ENCODE measurements around the gene CD6.

Gene CD6

GRCh38 chr11:61024938-61025820, 53.7 kb downstream of the CD6 start:
- FAIRE-seq: no peak

GRCh38 chr11:61025821-61026120, 54.3 kb downstream of the CD6 start:
- DNase-seq (ENCODE audit: insufficient read length, low spot score) (no peak), FAIRE-seq (no peak)

More at GRCh38 chr11:61024938-61025820, 53.7 kb downstream of the CD6 start:
- no peak for DNase-seq (ENCODE audit: insufficient read length, low spot score)

- DNase-seq (ENCODE audit: insufficient read length, low spot score) (no peak), FAIRE-seq (peak; percentile 4)
These were observed 54.9 kb downstream of the CD6 start for GRCh38 chr11:61026121-61027031.

- no peak for FAIRE-seq
- DNase-seq (ENCODE audit: insufficient read length, low spot score): no peak
These were observed 55.8 kb downstream of the CD6 start for GRCh38 chr11:61027141-61027840.

DNA sequence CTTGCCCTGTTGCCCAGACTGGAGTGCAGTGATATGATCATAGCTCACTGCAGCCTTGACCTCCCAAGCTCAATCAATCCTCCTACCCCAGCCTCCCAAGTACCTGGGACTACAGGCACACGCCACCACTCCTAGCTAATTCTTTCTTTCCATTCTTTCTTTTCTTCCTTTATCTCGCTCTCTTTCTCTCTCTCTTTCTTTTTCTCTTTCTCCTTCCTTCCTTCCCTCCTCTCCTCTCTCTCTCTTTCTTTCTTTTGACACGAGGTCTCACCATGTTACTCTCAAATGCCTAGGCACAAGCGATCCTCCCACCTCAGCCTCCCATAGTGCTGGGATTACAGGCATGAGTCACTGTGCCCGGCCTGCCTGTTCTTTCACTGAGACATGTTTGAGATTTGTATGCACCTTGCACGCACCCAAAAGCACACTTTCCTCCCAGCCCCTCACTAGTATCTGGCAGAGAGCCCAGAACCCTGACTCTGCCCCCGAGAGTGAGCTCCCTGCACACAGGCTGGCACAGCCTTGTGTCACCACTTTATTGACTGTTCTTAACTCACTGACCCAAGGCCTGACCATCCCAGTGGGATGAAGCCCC, 56.8 kb downstream of the CD6 start:
- DNase-seq (ENCODE audit: insufficient read length, low spot score): no peak
- no peak for FAIRE-seq

DNA sequence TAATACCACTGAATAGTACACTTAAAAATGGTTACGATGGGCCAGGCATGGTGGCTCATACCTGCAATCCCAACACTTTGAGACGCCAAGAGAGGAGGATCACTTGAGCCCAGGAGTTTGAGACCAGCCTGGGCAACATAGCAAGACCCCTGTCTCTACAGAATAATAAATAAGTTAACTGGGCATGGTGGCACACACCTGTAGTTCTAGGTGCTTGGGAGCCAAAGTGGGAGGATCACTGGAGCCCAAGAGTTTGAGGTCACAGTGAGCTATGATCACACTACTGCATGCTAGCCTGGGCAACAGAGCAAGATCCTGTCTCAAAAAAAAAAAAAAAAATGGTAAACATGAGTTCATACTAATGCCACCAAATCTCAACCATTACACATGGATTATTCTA, 61.3 kb downstream of the CD6 start:
- DNase-seq (ENCODE audit: insufficient read length, low spot score) (no peak), FAIRE-seq (no peak)

- DNase-seq (ENCODE audit: insufficient read length, low spot score) (no peak), FAIRE-seq (no peak)
These were observed 61.9 kb downstream of the CD6 start for GRCh38 chr11:61033417-61033816.

DNA sequence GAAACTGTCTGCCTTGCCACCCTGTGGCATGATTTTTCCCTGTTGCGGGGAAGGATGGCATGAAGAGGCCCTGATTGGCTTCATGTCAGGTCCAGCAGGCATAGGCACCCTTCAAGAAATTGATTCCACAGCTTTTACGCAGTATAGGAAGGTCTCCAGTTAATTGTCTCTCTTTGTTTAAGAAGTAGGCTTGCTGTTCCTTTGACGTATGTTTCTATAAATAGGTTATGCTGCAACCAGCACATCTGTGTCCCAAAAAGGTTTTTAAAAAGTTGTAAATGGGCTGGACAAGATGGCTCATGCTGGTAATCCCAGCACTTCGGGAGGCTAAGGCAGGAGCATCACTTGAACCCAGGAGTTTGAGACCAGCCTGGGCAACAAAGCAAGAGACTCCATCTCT, 62.6 kb downstream of the CD6 start:
- FAIRE-seq (no peak), DNase-seq (ENCODE audit: insufficient read length, low spot score) (no peak)

DNA sequence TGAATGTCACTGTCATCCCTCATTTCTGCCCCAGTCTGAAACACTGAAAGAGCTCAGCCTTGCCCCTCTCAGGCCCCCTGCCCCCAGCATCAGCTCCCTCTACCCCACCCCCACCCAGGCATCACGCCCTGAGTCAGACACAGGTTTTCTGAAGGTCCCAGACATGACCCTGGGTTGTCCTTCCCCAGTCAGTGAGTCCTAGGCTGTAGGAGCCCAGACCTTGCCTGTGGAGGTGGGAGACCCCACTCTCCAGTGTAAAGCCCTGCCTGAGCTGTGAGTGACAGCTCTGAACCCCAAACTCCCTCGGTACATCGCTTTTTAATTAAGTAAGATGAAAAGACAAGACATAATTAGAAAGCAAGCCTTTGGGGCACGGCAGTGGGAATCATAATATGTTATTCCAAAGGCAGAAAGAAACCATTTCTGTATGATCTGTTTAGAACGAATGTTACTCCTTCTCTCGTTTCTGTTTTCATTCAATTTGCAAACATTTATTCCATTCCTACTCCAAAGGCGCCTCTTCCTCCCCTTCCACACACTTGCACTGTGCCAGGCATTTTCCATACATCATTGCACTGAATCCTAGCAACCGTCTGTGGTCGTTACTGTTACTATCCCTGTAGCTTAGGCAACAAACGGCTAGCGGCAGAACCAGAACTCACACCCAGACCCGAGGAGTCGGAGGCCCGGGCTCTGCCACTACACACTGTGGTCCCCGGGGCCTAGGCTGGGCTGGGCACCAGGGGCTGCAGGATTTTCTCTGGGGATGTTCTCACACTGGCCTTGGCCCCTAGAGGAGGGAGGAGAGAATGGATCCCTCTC, 63.4 kb downstream of the CD6 start:
- DNase-seq (ENCODE audit: insufficient read length, low spot score): no peak

DNA sequence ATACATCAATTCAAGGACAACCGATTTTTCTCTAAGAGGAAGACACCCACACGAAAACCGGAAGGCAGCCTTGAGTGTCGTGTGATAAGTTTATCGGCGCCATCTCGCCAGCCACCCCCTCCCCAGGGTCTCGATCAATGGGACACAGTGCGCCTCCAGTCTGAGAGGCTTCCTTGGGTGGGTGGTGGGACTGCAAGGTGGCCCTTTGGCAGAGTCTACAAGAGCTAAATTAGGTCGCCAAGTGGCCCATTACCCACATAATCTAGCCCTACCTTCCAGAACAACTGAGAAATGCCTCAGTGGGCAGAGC, 64.0 kb downstream of the CD6 start:
- FAIRE-seq: no peak
- DNase-seq (ENCODE audit: insufficient read length, low spot score): no peak

More for the DNA sequence above, 63.4 kb downstream of the CD6 start:
- FAIRE-seq: no peak

DNA sequence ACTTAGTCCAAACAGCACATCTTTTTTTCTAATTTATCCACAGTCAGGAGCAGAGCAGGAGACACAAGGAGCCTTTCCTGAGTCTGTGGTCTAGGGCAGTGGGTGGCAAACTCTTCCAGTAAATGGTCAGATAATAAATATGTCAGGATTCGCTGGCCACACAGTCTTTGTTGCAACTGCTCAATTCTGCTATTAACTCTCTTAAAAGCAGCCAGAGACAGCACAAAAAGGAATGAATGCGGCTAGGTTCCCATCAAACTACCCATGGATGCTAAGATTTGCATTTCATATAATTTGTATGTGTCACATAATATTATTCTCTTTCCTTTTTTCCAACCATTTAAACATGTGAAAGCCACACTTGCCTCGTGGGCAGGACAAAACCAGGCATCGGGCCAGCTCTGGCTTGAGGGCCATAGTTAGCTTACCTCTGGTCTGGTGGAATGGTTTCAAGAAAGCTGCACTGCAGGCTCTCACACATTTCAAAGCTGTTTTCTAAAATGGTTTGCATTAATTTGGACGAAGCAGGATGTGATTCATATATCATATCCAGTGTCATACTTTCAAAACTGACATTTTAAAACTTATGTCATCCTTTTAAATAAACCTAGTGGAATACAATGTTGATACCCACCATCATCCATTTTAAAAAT, 66.1 kb downstream of the CD6 start:
- FAIRE-seq: no peak

DNA sequence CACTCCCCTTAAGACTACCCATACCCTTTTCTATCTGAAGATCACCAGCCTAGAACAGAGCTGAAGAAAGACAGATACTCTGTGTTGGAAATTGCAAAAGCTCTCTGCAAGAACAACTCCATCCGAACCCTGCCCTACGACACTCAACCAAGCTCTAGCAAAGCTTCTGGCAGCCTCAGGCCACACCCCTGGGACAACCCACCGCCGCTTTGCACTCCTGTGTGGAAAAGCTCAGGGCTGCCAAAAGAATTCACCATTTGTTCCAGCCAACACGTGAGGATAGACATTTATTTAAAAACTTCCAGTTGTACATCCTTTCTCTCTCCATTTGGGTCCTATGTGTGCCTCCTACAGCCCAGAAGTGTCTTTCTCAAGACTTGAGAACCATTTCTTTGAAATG, 68.4 kb downstream of the CD6 start:
- FAIRE-seq: no peak
- no peak for DNase-seq (ENCODE audit: insufficient read length, low spot score)

More for the DNA sequence above, 66.1 kb downstream of the CD6 start:
- DNase-seq (ENCODE audit: insufficient read length, low spot score): no peak

GRCh38 chr11:61041755-61042518, 70.5 kb downstream of the CD6 start:
- peak; percentile 77 for FAIRE-seq
- DNase-seq (ENCODE audit: insufficient read length, low spot score): peak; percentile 53

DNA sequence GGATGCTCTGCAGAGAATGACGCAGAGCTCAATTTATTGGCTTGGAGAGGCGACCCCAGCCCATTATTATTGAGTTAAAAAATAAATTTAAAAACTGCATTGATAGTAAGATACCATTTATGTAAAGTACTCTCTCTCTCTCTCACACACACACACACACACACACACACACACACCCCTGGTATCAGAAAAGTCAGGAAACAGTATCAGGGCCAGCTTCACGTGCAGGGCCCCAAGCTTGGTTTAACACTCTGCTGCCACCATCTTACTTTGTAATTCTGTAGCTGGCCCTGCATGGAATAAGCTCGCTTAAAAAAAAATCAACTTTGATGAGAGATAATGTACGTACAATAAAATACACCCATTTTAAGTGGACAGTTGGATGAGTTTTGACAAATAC, 71.1 kb downstream of the CD6 start:
- DNase-seq (ENCODE audit: insufficient read length, low spot score): no peak
- no peak for FAIRE-seq

DNA sequence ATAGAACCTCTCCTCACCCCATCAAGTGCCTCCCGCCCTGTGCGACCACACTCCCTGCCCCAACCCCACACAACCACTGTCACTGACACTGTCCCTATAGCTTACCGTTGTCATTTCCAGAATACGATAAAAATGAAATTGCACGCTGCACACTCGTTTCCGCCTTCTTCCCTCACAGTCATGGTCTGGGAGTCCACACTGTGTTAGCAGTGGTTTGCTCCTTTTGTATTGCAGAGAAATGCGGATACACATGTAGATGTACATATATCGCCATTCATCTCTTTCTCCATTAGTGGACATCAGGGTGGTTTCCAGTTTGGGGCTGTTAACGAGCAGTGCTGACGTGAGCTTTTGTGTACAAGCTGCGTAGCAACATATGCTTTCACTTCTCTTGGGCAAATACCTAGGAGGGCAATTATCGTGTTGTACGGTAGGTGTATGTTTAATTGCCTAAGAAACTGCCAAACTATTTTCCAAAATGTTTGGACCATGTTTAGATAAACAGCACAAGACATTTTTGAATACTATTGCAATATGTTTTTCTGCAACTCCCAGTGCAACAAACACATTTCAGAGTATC, 71.6 kb downstream of the CD6 start:
- FAIRE-seq: no peak
- DNase-seq (ENCODE audit: insufficient read length, low spot score): no peak

DNA sequence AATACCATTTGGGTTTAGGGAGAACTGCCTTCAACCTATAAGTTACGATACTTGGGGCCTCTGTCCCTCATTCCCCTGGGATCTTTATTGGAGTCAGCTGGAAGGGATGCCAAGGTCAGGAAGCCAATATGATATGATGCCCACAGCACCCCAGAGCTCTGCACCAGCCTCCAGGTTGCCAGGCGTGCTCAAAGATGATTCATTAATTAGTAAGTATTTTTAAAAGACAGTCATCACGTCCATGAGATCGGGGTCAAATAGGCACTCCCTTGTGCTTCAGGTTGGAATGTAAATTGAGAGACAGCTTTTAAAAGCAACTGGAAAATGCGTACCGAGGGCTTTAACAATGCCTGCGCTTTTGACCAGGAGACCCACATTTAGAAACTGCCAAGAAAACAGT, 73.8 kb downstream of the CD6 start:
- no peak for DNase-seq (ENCODE audit: insufficient read length, low spot score)
- no peak for FAIRE-seq

DNA sequence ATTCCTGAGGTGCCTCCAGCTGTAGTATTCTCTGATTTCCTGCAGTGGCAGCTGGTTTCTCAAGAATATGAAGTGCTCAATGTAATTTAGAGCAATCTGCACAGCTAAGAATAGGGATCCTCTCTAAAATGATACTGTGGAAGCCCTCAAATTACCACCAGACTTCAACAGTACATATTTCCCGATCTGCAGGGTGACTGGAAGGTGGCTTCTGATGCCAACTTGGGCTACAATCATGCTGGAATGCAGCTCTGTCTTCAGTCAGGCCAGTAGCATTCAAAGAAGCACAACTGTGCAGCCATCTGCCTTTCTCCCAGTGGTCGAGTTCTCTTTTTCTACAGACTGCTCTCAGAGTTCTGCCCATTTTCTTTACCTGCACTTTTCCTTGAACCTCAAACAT, 75.4 kb downstream of the CD6 start:
- FAIRE-seq (no peak), DNase-seq (ENCODE audit: insufficient read length, low spot score) (no peak)

- DNase-seq (ENCODE audit: insufficient read length, low spot score): no peak
- no peak for FAIRE-seq
These were observed 77.0 kb downstream of the CD6 start for GRCh38 chr11:61048368-61049062.

Measured in GM19239 (cell line).